ENCODE results near the gene SP5.

The SP5 gene

DNA sequence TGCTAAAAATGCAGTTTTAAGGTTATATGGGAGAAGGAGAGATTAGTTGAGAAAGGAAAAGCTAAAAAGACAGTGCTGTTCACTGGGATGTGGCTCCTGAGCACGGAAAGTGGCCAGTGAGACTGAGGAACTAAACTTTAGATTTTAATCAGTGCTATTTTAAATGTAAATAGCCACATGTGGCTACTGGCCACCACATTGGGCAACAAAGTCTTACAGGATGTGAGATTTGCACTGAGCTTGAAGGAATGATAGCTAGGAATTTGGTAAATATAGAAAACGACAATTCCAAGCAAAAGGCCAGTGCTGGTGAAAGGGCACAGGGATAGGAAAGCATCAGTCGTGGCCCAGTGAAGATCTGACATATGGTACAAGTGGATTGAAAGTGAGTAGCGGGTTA is 14.1 kb upstream of the SP5 start:
- H3K27me3 ChIP-seq (replicated peaks; ENCODE audit: control insufficient read depth, insufficient read depth, low read length) = no peaks in the 10 kb centered on the region; the same call in 1 of the 2 replicates
- H3K4me3 ChIP-seq (replicated peaks; ENCODE audit: low read depth, low read length) = no peak overlapping the region
- no peaks in the 10 kb centered on the region for H3K36me3 ChIP-seq (ENCODE audit: control insufficient read depth, insufficient read depth, low read length)
- no peak for DNase-seq (ENCODE audit: extremely low read depth, insufficient read length)
- TF ChIP-seq, protein P1, sequence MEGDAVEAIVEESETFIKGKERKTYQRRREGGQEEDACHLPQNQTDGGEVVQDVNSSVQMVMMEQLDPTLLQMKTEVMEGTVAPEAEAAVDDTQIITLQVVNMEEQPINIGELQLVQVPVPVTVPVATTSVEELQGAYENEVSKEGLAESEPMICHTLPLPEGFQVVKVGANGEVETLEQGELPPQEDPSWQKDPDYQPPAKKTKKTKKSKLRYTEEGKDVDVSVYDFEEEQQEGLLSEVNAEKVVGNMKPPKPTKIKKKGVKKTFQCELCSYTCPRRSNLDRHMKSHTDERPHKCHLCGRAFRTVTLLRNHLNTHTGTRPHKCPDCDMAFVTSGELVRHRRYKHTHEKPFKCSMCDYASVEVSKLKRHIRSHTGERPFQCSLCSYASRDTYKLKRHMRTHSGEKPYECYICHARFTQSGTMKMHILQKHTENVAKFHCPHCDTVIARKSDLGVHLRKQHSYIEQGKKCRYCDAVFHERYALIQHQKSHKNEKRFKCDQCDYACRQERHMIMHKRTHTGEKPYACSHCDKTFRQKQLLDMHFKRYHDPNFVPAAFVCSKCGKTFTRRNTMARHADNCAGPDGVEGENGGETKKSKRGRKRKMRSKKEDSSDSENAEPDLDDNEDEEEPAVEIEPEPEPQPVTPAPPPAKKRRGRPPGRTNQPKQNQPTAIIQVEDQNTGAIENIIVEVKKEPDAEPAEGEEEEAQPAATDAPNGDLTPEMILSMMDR (IDR thresholded peaks at IDR 0.05; ENCODE audit: insufficient read depth, low read length, poor library complexity, severe bottlenecking) = no peak

DNA sequence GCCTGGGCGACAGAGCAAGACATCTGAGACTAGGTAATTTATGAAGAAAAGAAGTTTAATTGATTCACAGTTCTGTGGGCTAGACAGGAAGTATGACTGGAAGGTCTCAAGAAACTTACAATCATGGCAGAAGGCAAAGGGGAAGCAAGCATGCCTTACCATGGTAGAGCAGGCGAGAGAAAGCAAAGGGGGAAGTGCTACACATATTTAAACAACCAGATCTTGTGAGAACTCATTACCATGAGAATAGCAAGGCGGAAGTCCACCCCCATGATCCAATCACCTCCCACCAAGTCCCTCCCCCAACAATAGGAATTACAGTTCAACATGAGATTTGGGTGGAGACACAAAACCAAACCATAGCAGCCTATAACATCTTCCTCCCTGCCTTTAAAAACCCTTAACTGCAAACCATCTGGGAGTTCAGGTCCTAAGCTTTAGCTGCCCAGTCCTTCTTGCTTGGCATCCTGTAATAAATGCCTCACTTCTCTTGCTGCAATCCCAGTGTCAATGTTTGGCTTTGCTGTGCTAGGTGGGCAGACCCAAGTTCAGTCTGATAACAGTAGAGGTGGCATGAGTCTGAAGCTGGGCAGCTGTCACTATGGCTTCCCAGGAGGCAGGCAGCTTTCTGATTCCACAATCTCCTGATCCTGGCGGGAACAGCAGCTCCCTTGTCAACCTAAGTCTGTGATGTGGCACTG is 11.2 kb upstream of the SP5 start:
- DNase-seq (ENCODE audit: extremely low read depth, insufficient read length) = no peak
- no peaks in the 10 kb centered on the region for H3K36me3 ChIP-seq (ENCODE audit: control insufficient read depth, insufficient read depth, low read length)
- peaks cover 2% of the 10 kb centered on the region; the same call in 1 of the 2 replicates for H3K27me3 ChIP-seq (replicated peaks; ENCODE audit: control insufficient read depth, insufficient read depth, low read length)
- TF ChIP-seq, protein P1 (IDR thresholded peaks at IDR 0.05; ENCODE audit: insufficient read depth, low read length, poor library complexity, severe bottlenecking) = no peak
- H3K4me3 ChIP-seq (replicated peaks; ENCODE audit: low read depth, low read length) = no peak overlapping the region

DNA sequence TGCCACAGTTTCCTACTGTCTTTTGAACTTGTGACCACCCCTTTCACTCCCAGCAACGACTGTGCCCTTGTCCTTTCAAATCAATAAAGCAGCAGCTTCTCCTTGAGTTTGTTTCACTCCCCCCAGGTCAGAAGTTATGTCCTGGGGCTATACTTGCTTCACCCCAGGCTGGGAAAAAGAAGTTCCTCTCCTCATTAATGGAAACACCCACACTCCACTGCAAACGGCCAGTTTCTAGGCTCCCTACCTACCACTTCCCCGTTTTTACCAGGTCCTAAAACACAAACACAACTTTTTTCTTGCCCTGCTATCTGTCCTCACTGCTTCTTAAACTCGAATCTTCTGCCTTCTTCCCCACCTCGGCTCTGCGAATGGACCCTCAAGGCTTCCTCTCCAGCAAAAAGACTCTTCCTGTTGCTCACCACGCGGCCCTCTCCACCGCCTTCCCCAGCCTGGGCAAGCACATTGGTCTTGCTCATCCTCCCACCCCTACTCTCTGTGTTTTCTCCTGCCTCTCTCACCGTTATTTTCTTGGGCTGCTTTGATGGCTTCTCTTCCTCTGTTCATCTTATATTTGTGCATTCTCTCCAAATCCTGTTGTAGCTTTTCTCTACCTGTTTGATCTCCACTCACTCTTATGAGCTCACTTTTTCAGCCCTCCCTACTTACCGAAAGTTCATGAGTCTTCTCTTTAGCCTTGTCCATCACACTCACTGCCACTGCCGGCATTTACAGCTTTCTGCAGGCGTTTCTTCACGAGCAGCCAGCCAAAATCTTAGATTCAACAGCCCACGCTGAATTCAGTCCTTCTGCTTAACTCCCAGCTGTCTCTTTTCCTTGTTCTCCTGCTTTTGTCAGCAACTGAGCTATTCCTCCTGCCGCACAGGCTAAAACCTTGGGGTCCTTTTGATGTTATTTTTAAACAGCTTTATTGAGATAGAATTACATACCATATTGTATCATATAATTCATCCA is 7.0 kb upstream of the SP5 start:
- TF ChIP-seq, protein P1 (IDR thresholded peaks at IDR 0.05; ENCODE audit: insufficient read depth, low read length, poor library complexity, severe bottlenecking) = no peak
- DNase-seq (ENCODE audit: extremely low read depth, insufficient read length) = no peak
- Histone ChIP-seq H3K36me3 (ENCODE audit: control insufficient read depth, insufficient read depth, low read length) (no peaks in the 10 kb centered on the region), H3K4me3 (replicated peaks; ENCODE audit: low read depth, low read length) (no peak overlapping the region), H3K27me3 (replicated peaks; ENCODE audit: control insufficient read depth, insufficient read depth, low read length) (peaks cover 2% of the 10 kb centered on the region; the same call in 1 of the 2 replicates)

DNA sequence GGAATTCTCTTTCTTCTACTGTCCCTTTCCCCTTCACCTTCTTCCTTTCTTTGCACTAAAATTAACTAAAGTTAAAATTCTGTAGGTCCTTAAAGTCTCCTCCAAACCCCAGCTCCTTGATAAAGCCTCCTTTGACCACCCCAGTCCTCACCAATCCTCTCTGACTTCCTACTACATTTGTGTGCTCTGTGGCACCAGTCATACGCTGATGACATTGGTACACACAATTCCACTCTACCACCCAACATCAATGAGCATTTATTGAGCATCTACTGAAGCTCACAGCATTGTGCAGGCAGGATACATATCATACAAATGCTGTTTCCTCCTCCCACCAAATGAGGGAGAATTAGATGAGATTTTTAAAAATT is 4.5 kb upstream of the SP5 start:
- TF ChIP-seq, protein P1 (IDR thresholded peaks at IDR 0.05; ENCODE audit: insufficient read depth, low read length, poor library complexity, severe bottlenecking) = no peak
- Histone ChIP-seq H3K27me3 (replicated peaks; ENCODE audit: control insufficient read depth, insufficient read depth, low read length) (peaks cover 2% of the 10 kb centered on the region; the same call in 1 of the 2 replicates), H3K4me3 (replicated peaks; ENCODE audit: low read depth, low read length) (no peak overlapping the region), H3K36me3 (ENCODE audit: control insufficient read depth, insufficient read depth, low read length) (no peaks in the 10 kb centered on the region)
- no peak for DNase-seq (ENCODE audit: extremely low read depth, insufficient read length)

DNA sequence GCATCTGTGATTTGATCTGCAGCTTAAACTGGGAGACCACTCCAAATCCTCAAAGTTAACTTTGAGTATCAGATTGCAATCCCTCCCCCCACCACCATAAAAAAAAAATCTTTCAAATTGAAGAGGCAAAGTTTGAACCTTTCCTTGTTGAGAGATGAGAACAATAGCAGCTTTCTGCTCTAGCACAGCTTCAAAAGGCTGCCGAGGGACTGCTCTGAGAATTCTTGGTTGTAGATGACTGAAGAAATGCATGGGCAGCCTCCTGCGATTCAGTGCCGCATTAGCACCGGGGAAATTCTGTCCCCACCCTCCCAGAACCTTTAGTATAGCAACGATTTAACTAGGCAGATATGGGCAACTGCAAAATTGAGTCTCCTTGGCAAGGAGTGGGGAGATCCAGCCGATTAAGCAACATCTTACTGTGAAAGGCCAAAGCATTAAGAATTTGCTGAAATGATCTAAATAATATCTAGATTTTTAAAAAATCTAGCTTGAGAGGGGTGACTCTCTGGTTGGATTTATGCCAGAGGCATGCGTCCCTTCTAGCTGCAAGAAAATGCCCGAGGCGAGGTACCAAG is 3.9 kb upstream of the SP5 start:
- peaks cover 2% of the 10 kb centered on the region; the same call in 1 of the 2 replicates for H3K27me3 ChIP-seq (replicated peaks; ENCODE audit: control insufficient read depth, insufficient read depth, low read length)
- TF ChIP-seq, protein P1 (IDR thresholded peaks at IDR 0.05; ENCODE audit: insufficient read depth, low read length, poor library complexity, severe bottlenecking) = no peak
- DNase-seq (ENCODE audit: extremely low read depth, insufficient read length) = no peak
- no peaks in the 10 kb centered on the region for H3K36me3 ChIP-seq (ENCODE audit: control insufficient read depth, insufficient read depth, low read length)
- no peak overlapping the region for H3K4me3 ChIP-seq (replicated peaks; ENCODE audit: low read depth, low read length)
